ENCODE data around the gene WNT4. TPM values are rescaled to one million over a fixed set of nuclear protein-coding genes. Genes with fewer than 3 reads are reported as not detected.

The WNT4 gene
- total RNA-seq, 4 donors from 2014 or later: 21.3 to 42.7 (median 24.5) TPM

GRCh38 chr1:22179197-22179803 is 36.4 kb upstream of the WNT4 start:
- Histone ChIP-seq H3K4me1 (peaks cover 10% of the 10 kb centered on the region), H3K27ac (no peak overlapping the region), H3K9me3 (no peaks in the 10 kb centered on the region), H3K27me3 (no peaks in the 10 kb centered on the region), H3K4me3 (no peak overlapping the region), H3K36me3 (no peaks in the 10 kb centered on the region)
- TF ChIP-seq CTCF (IDR thresholded peaks at IDR 0.05): no peak
- TF ChIP-seq POLR2AphosphoS5 (IDR thresholded peaks at IDR 0.05): no peak
- TF ChIP-seq EP300 (IDR thresholded peaks at IDR 0.05): no peak
- no peak for TF ChIP-seq POLR2A (IDR thresholded peaks at IDR 0.05)
- DNase-seq (ENCODE audit: low spot score in 2 of 2): no peak
- 84% methylated on average over 2 of the region's 2 CpGs for WGBS

GRCh38 chr1:22177354-22178003 is 34.6 kb upstream of the WNT4 start:
- no peaks in the 10 kb centered on the region for H3K9me3 ChIP-seq
- TF ChIP-seq EP300 (IDR thresholded peaks at IDR 0.05) (no peak), CTCF (IDR thresholded peaks at IDR 0.05) (no peak), POLR2A (IDR thresholded peaks at IDR 0.05) (no peak), POLR2AphosphoS5 (IDR thresholded peaks at IDR 0.05) (no peak)
- H3K4me3 ChIP-seq: no peak overlapping the region
- no peaks in the 10 kb centered on the region for H3K27me3 ChIP-seq
- no peaks in the 10 kb centered on the region for H3K36me3 ChIP-seq
- no peak for DNase-seq (ENCODE audit: low spot score in 2 of 2)
- H3K4me1 ChIP-seq: peaks cover 9% of the 10 kb centered on the region
- WGBS: 71% methylated on average over 9 of the region's 9 CpGs
- H3K27ac ChIP-seq: no peak overlapping the region

- no peaks in the 10 kb centered on the region for H3K36me3 ChIP-seq
- no peaks in the 10 kb centered on the region for H3K27me3 ChIP-seq
- WGBS: 41% methylated on average over 5 of the region's 5 CpGs
- H3K4me3 ChIP-seq: no peak overlapping the region
- peaks cover 9% of the 10 kb centered on the region for H3K4me1 ChIP-seq
- no peak overlapping the region for H3K27ac ChIP-seq
- H3K9me3 ChIP-seq: no peaks in the 10 kb centered on the region
- no peak for DNase-seq (ENCODE audit: low spot score in 2 of 2)
- TF ChIP-seq POLR2A (IDR thresholded peaks at IDR 0.05) (no peak), EP300 (IDR thresholded peaks at IDR 0.05) (no peak), CTCF (IDR thresholded peaks at IDR 0.05) (no peak), POLR2AphosphoS5 (IDR thresholded peaks at IDR 0.05) (no peak)
Observed at GRCh38 chr1:22176258-22176657, 33.4 kb upstream of the WNT4 start.

- H3K4me1 ChIP-seq: peaks cover 9% of the 10 kb centered on the region
Observed at GRCh38 chr1:22174446-22175220, 31.7 kb upstream of the WNT4 start.

More at GRCh38 chr1:22174446-22175220, 31.7 kb upstream of the WNT4 start:
- Histone ChIP-seq H3K4me3 (no peak overlapping the region), H3K27me3 (no peaks in the 10 kb centered on the region), H3K9me3 (no peaks in the 10 kb centered on the region), H3K27ac (no peak overlapping the region), H3K36me3 (no peaks in the 10 kb centered on the region)
- WGBS: 80% methylated on average over 7 of the region's 9 CpGs
- no peak for TF ChIP-seq CTCF (IDR thresholded peaks at IDR 0.05)
- no peak for TF ChIP-seq POLR2A (IDR thresholded peaks at IDR 0.05)
- TF ChIP-seq POLR2AphosphoS5 (IDR thresholded peaks at IDR 0.05): no peak
- DNase-seq (ENCODE audit: low spot score in 2 of 2): no peak
